Activated CD8-positive, alpha-beta memory T cell treated with anti-CD3 and anti-CD28 coated beads, Interleukin-2, amount 50 U/mL, for 48 hours (primary cell): ENCODE results near the gene RINT1.
"Not testable (repeated sequence)": the region's sequence is repeated elsewhere in the genome, so short reads cannot be mapped to it uniquely, and the experiment has no call there.

Source experiments
- DNase-seq: peaks from one replicate; pipeline ENCODE4 v3.0.0-alpha.2; 2020

Gene RINT1

DNA sequence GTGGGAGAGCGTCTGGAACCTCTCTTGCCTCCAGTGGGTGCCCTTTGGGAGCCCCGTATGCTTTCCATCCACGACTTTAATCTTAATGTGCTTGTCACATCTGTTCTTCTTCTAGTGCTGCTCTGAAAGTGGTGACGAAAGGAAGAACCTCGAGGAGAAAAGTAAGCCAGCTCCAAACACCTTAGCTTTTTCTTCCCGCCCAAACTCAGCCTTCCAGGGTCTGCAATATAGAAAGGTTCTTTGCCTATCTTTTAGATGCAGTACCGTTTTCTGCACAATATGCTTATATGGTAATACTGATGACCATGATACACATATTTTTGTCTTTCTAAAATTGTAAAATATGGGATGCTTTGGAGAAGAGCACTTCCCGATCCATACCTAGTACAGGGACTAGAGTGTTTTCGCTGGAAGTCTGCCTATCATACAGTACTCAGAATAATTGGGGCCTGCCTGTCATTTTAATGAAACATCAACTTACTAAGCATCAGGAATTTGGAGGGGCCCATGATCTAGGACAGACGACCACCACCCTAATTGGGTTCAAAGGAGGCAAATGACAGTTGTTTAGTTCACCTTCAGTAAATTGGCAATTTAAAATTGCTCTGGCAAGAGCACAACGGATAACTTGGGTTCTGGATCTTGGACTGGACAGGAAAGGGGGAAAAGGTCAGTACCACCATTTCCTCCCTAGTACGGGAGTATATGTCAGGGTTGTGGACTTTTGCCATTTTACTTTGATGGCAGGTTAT, 884 bp downstream of the RINT1 start:
- DNase-seq = peak; percentile 10

DNA sequence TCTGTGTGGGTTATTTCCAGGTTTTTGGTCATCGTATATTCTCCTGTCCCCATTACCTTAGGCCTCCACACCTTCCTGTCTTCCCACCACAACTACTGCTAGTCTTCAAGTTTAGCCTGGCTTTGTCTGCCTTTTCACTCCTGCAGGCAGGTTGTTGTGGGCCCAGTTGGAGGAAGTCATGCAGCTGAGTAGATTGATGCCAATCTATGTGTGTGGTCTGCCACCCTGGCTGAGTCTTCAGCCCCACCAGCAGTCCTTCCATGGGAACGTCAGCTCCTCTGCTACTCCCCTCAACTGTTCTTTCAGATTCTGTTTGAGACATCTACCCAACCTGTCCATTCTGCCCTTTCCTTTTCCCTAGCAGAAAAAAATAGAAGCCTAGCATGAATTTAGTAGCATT, 6.3 kb downstream of the RINT1 start:
- DNase-seq = no peak

DNA sequence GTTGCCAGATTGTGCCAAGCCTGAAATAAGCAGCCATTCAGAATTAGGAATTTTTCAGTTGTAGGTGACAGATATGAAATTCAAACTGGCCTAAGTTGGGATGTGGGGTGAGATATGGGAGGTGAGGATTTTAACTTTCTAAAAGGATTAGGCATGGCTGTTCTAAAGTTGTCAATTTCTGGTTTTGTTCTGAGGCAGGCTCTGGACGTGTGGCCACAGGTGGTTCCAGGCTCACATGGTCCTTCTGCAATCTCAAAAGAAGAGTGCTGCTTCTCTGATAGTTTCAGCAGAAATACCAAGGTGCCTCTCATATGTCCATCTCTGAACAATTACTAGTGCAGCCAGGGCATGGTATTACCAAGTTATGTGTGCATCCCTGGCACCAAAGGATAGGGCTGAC, 27.9 kb downstream of the RINT1 start:
- no peak for DNase-seq

DNA sequence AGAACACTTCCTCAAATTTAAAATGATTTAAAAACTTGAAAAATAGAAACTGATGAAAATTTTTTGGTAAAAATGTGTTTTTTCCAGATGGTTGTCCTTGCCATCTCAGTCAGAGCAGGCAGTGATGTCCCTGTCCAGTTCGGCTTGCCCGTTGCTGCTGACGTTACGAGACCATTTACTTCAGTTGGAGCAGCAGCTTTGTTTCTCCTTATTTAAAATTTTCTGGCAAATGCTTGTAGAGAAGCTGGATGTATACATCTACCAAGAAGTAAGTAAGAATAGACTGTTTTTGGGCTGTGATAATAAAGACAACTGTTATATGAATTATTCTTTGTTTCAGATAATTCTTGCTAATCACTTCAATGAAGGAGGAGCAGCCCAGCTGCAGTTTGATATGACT, 33.2 kb downstream of the RINT1 start:
- DNase-seq = no peak

DNA sequence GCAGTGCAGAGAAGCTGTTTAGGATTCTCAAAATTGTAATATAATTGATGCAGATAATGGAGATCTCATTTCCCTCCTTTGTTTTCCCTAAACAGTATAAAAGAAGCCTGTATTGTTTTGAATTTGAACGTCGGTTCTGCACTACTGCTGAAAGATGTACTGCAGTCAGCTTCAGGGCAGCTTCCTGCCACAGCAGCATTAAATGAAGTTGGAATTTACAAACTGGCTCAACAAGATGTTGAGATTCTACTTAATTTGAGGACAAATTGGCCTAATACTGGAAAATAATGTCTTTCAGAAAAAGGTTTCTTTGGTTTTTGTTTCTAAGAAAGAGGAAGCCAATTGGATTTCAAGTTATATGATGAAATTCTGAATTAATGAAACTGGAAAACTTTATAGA, 35.0 kb downstream of the RINT1 start:
- no peak for DNase-seq

DNA sequence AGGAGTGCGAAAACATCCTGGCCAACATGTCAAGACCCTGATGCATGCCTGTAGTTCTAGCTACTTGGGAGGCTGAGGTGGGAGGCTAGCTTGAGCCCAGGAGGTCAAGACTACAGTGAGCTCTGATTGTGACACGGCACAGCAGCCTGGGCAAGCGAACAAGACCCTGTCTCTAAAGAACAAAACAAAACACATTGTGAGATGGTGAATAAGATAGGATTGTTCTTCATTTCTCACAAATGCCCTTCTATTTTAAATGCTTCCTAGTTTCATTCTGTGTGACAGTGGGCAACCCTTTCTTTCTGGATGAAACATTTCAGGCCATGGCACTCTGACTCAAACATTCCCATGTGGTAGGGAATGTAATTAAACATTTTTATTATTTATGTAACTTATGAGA, 35.8 kb downstream of the RINT1 start:
- DNase-seq = no peak

DNA sequence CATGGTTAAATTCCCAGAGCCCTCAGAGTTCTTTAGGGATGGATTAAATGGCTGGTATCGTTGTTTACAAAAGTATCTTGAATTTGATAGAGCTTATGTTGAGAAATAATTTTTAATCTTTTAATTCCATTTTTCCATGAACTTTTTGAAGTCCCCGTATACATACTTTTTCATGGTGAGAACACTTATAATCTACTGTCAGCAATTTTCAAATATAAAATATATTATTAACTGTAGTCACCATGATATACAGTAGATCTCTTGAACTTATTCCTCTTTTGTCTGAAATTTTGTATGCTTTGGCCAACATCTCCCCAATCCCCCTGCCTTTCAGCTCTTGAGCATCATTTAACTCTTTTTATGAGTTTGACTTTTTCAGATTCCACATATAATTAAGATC, 39.9 kb downstream of the RINT1 start:
- DNase-seq = no peak

DNA sequence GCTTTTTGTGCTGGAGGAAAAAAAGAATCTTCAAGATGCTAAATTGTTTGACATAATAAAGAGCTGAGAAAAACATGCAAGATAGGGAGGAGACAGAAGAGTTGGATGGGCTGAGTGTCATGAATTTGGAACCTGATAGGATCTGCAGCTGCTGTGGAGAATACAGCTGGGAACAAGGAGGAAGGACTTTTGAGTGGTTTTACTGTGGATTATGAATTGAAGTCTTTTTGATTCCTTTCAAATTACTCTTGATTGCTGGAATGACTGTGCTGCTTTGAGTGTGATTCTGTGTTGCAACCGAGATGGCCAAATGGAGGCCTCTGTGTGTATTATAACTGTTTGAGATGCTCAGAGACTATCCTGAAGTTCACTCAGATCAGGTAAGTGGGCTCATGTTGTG, 45.2 kb downstream of the RINT1 start:
- DNase-seq = no peak

DNA sequence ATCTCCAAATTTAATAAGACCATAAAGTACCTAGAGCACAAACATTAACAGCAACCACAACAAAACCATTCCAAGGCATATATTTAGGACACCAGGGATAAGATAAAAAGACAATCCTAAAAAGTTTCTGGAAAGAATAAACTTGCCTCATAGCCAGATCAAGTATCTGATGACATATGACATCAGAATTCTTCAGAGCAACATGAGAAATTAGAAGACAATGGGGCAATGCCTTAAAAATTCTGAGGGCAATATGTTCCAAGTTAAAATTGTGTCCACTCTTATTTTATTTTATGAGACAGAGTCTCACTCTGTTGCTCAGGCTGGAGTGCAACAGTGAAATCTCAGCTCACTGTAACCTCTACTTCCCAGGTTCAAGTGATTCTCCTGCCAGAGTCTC, 46.5 kb downstream of the RINT1 start:
- no peak for DNase-seq

DNA sequence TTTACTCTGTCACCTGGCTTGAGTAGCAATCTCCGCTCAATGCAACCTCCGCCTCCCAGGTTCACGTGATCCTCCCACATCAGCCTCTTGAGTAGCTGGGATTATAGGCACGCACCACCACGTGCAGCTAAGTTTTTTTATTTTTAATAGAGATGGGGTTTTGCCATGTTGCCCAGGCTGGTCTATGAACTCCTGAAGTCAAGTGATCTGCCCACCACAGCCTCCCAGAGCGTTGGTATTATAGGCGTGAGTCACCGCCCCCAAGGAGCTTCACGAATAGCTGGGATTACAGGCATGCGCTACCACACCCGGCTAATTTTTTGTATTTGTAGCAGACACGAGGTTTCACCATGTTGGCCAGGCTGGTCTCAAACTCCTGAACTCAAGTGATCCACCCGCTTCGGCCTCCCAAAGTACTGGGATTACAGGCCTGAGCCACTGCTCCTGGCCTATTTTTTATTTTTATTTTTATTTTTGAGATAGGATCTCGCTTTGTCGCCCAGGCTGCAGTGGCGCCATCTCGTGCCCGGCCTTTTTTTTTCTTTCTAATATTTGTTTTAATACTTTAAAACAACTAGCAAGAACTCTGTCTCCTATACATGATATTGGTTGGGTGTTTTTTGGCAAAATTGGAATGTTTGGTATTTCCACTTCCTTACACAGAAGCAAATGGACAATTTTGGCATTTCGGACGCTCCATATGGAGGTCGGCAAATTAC, 48.2 kb downstream of the RINT1 start:
- DNase-seq = no peak

DNA sequence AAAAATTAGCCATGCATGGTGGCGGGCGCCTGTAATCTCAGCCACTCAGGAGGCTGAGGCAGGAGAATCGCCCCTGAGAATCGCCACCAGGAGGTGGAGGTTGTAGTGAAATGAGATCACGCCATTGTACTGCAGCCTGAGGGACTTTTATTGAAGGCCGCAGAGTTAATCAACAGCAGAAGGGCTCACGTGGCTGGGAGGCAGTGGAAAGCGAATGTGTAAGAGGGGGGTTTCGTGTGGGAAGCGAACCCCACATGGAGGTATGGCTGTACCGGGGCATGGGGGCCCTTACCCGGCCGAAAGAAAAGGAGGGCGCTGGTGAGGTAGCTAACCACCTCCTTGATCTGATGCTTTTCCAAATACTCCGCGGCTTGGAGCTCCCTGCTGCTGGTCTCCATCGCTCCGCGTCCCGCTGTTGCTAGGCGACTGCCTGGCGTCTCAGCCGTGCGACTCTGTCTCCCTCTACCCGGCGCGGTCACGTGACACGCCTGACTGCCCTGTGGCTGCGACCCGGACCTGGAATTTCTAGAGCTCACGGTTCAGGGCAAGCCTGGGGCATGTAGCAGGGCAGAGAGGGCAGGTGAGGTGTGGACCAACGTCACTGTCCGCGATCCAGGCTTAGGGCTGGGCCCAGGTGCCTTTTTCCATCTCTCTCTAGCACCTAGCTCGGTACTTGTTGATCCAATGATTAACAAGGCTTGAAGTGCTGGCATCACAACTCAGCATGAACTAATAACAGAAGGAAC, 49.2 kb downstream of the RINT1 start, which contains the start of gene EFCAB10:
Gene EFCAB10 (minus strand): TSS at position 428 of the 746 bp plus-strand sequence. CDS start 30 bp downstream, at position 398.
- DNase-seq = peak; percentile 81

DNA sequence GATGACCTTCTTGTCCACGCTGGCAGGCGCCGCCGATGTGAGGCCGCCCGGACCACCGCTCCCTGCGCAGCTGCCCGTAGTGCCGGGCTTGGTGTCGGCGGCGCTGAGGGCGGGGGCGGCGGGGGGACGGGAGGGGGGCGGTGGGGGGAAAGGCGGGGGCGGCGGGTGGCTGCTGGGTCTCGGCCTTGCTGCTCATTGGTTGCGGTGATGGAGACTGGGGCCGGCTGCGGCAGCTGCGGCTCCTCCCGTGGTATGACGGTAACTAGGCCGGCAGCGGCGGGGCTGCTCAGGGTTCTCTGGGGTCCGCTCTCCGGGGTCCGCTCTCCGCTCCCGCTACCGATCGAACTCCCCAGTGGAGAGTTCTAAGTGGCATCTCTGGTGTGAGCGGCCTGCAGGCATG, 51.1 kb downstream of the RINT1 start:
- DNase-seq = no peak

DNA sequence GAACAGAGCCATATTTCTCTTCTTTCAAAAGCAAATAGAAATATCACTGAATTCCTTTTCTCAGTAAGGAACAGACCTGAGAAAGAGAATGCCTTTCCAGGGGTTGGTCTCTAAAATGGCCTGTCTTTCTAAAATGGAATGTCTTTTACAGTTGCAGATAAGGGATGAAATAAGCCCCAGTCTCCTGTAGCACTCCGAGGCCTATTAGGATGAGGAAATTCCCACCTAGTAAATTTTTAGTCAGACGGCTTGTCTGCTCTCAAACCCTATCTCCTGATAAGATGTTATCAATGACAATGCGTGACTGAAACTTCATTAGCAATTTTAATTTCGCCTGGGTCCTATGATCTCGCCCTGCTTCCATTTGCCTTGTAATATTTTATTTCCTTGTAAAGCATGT, 52.2 kb downstream of the RINT1 start:
- DNase-seq = no peak

DNA sequence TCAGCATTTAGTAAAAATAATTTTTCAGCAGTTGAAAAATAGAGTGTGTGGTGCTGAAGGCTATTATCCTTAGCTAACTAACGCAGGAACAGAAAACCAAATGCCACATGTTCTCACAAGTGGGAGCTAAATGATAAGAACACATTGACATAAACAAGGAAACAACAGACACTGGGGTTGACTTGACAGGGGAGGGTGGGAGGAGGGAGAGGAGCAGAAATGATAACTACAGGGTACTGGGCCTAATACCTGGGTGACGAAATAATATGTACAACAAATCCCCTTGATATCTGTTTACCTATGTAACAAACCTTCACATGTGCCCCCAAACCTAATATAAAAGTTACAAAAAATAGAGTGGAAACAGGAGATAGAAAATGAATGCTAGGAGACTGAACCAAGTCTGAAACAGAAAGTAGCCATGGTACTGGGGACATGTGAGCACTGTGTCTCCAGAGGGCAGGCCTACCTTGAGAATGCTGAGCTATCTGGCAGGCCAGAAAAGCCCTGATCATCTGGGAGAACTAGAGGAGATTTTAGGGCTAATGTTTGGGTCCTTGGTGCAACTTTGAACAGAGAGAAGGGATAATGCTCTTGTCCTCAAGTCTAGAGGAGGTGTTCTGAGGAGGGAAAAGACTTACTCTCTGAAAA, 54.0 kb downstream of the RINT1 start:
- no peak for DNase-seq

DNA sequence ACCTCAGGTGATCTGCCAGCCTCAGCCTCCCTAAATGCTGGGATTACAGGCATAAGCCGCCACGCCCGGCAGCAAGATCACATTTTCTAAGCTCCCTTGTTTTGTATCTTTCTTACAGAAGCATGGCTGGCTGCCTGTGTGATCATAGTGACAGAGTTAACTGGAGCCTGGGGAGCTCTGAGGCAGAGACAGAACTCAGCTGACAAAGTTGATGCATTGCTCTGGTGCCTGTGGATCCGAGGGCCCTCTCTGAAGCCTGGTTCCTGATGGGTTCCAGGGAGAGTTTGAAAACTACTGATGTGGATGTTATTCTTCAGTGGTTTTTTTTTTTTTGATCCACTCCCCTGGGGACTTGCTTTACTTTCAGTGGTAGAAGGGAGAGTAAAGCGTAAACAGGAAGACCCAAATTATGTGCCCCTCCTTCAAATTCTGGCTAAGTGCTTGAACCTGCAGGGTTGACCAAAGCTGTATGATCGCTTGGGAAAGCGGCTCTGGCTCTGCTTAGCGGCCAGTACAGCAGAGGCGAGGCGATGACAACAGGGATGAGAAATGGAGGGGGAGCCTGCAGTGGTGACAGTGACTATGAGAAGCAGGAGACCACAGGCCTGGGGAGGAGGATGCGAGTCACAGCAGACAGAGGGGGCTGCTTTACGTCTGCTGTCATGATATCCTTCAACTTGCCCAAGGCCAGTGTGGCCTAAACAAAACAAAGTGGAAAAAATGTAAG, 56.1 kb downstream of the RINT1 start:
- DNase-seq = no peak

DNA sequence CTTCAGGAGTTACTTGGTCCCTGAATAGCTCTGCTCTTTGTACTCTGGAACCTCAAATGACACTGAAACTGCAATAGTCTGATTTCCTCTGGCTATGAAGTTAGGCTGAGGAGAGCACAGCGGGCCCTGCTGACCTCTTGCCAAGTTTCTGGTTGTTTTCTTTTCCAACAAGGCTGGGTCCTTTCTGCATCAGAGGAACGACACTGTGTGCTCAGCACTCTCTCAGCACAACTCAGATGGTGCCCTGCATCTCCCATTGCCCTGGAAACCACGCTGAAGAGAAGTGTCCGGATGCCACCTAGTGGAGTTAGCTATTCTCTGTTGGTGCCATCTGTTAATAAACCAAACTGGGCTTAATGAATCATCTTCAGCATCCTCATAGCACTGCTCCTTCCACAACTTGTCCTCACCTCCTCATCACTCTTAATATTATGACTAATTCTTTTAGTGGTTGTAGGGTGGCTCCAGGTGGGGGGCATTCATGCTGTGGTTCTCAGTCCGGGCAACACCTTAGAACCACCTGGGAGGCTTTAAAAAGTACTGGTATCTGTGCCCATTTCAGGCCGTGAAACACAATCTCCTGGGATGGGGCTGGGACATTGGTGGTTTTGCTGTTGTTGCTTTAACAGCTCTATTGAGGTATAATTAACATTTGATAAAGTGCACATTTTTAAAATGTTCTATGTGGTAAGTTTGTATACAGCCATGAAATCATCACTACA, 57.5 kb downstream of the RINT1 start:
- peak; percentile 63 for DNase-seq

DNA sequence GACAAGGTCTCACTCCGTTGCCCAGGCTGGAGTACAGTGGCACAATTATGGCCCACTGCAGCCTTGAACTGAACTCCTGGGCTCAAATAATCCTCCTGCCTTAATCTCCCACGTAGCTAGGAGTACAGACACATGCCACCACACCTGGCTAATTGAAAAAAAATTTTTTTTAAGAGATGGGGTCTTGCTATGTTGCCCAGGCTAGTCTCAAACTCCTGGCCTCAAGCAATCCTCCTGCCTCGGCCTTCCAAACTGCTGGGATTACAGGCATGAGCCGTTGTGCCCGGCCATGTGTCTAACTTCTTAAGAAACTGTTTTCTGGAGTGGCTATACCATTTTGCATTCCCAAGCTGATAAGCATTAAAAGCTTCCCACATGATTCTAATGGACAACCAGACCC, 58.8 kb downstream of the RINT1 start:
- DNase-seq = no peak

DNA sequence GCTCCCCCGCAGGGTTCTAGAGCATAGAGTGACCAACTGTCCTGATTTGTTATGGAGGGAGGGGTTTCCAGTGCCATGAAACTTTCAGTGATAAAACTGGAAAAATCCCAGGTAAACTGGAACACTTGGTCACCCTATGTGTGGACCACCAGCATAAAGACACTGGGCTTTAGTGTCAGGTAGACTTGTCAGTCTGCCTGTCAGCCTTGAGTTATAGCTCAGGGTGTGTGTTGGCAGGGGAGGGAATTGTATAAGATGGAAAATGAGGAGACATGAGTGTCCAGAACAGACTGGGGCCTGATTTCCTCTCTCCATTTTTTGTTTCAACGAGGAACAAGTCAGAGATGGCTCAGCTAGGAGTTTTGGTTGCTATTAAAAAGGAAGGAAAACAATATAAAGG, 59.5 kb downstream of the RINT1 start:
- DNase-seq = no peak

DNA sequence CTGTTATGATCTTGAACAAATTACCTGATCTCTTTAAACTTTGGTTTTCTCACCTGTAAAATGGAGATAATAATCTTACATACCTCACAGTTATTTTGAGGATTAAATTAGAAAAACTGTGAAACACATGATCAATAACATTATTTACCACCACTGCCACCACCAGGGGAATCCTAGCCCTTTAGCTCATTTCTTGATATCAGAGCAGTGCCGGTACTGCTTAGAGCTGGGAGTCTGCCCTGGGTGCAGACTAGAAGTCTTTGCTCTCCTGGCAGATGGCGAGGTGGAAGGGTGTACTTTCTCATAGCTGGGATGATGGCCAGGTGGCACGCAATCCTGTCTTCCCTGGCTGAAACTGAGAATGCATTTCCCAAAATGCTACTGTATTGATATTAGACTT, 62.0 kb downstream of the RINT1 start:
- DNase-seq = no peak

DNA sequence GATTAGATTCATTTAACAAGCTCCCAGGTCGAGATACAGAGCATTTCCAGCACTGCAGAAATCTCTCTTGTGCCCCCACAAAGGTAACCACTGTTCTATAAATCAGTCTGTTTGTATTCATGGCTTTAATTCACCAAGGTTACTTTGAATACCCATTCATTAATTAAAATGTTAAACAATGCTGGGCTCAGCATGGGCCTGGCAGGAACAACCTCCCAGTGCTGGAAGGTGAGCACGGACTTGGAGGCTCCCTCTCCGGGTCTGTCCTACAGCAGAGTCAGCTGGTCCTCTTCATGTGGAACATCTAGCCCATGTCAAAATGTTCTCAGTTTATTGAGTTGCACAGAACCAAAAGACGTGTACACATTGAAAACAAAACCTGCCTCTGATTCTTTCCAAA, 64.9 kb downstream of the RINT1 start:
- DNase-seq = no peak

DNA sequence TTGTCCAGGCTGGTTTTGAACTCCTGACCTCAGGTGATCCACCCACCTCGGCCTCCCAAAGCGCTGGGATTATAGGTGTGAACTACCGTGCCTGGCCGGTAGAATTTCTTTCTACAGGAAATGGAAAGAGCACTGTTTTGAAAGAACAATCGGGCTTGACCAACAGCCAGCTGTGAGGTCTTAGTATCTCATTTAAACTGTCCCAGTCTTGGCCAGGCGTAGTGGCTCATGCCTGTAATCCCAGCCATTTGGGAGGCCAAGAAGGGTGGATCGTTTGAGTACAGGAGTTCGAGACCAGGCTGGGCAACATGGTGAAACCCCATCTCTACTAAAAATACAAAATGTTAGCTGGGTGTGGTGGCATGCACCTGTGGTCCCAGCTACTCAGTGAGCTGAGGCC, 67.1 kb downstream of the RINT1 start:
- DNase-seq = not testable (repeated sequence)

DNA sequence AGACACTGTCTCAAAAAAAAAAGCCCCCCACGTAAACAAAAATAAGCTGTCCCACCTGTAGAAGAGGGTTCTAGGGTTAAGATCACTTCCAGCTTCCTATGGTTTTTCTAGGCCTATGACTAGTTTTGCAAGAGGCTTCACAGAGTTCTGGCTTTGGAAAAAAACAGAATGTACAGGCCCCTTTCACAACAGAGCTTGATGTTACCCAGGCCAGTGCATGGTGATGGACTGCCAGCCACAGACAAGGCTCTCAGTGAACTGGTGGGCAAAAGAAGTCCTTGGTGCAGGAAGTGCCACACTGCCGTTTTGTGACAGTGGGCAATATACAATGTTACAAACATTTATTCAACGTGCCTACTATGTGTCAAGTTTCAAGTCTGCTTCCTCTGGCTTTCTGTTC, 67.5 kb downstream of the RINT1 start:
- DNase-seq = no peak
